Upper lobe of left lung (tissue), 6 donors: Measurements from ENCODE around the gene NUTM2D. TPM values are rescaled to one million over a fixed set of nuclear protein-coding genes. Genes with fewer than 3 reads are reported as not detected.
A peak's percentile ranks its signal among the peaks of the same experiment; 100 is the strongest.
"Not testable (repeated sequence)": the region's sequence is repeated elsewhere in the genome, so short reads cannot be mapped to it uniquely, and the experiment has no call there.

Source experiments
- ATAC-seq, 2 donors: fragments of 200-7000 bp; cut with Tn5 transposase; one replicate each; pipeline ENCODE4 v1.9.1; 2022; ENCODE audit warnings: mild to moderate bottlenecking in 2 of 2, moderate library complexity in 2 of 2; ENCODE audit not compliant: low FRiP score in 2 of 2
- DNase-seq, 2 donors: peaks; one replicate each; pipeline ENCODE4 v3.0.0-alpha.2; 2019 to 2020
- H3K27ac ChIP-seq, 4 donors: fragments of 200-600 bp; sonication (generic); one replicate each; pipeline ENCODE4 v1.5.1; 2016 to 2019
- H3K27me3 ChIP-seq, 4 donors: fragments of 200-600 bp; sonication (generic); one replicate each; pipeline ENCODE4 v1.5.1; 2017 to 2019
- H3K36me3 ChIP-seq, 4 donors: fragments of 200-600 bp; sonication (generic); one replicate each; pipeline ENCODE4 v1.5.1; 2016 to 2019
- H3K4me1 ChIP-seq, 4 donors: fragments of 200-600 bp; sonication (generic); one replicate each; pipeline ENCODE4 v1.5.1; 2018 to 2019
- H3K4me3 ChIP-seq, 4 donors: fragments of 200-600 bp; sonication (generic); one replicate each; pipeline ENCODE4 v1.5.1; 2017 to 2019; ENCODE audit warnings: mild to moderate bottlenecking in 2 of 4, moderate library complexity in 1 of 4
- H3K9me3 ChIP-seq, 4 donors: fragments of 200-600 bp; sonication (generic); one replicate each; pipeline ENCODE4 v1.5.1; 2018 to 2019
- WGBS, 2 donors: methylation state at CpG; one replicate each; pipeline ENCODE4 v1.1.5; 2017 to 2018; 5-methylcytosine and 5-hydroxymethylcytosine counted together
- total RNA-seq, 6 donors: library from RNA; depleted of rRNA in 4 of 6; stranded (reverse); fragments of >200 nt in 4 of 6; gene quantifications; one replicate each; pipeline versions ENCODE4 v1.1.0 to v1.2.1, GENCODE V29; 2016 to 2021
- donor health status: DM: no; HTN: no; CAD: no; lungs with moderate emphysema.
- donor health status: DM: no; HTN: yes; CAD: no; lungs with severe emphysema.

NUTM2D gene
- total RNA-seq = 10 to 100 TPM in 1 of 6 donors, 1 to 10 TPM in 5; 3.7 to 13.8 (median 5.0) TPM

- H3K36me3 ChIP-seq, H3K27me3 ChIP-seq, H3K4me1 ChIP-seq, H3K27ac ChIP-seq, H3K9me3 ChIP-seq, DNase-seq, ATAC-seq, H3K4me3 ChIP-seq: not testable (repeated sequence)
- WGBS, 2 donors = no CpG with 5 or more reads among the region's 3 CpGs
These were observed at the start of gene NUTM2D for GRCh38 chr10:87357444-87357843. NUTM2D (plus strand) TSS chr10:87357744; CDS start chr10:87358266, 522 bp downstream.

GRCh38 chr10:87308702-87309101 is 48.8 kb upstream of the NUTM2D start:
- not testable (repeated sequence) for H3K9me3 ChIP-seq, DNase-seq, H3K4me3 ChIP-seq, H3K27me3 ChIP-seq, H3K27ac ChIP-seq, H3K36me3 ChIP-seq, H3K4me1 ChIP-seq, ATAC-seq
- 67 to 86% methylated on average over 1 of the region's 1 CpG for WGBS, 2 donors

- H3K27me3 ChIP-seq, H3K9me3 ChIP-seq, H3K4me1 ChIP-seq, ATAC-seq, H3K27ac ChIP-seq, DNase-seq, H3K36me3 ChIP-seq, H3K4me3 ChIP-seq: not testable (repeated sequence)
These were observed 47.9 kb upstream of the NUTM2D start for GRCh38 chr10:87309657-87310056.

GRCh38 chr10:87311521-87311920 is 46.0 kb upstream of the NUTM2D start:
- not testable (repeated sequence) for H3K4me3 ChIP-seq, H3K9me3 ChIP-seq, DNase-seq, H3K27ac ChIP-seq, H3K27me3 ChIP-seq, H3K36me3 ChIP-seq, ATAC-seq, H3K4me1 ChIP-seq
- WGBS, 2 donors = 88 to 94% methylated on average over 1 of the region's 1 CpG

- H3K27ac ChIP-seq, H3K9me3 ChIP-seq, DNase-seq, H3K27me3 ChIP-seq, H3K4me1 ChIP-seq, H3K36me3 ChIP-seq, H3K4me3 ChIP-seq: not testable (repeated sequence)
- WGBS, 2 donors = 60 to 62% methylated on average over 3 of the region's 3 CpGs
- peak in 1 of 2 donors; percentile 23 for ATAC-seq
These were observed 43.7 kb upstream of the NUTM2D start for GRCh38 chr10:87313649-87314359.

- 20 to 52% methylated on average over 1 to 3 of the region's 4 CpGs for WGBS, 2 donors
- H3K4me3 ChIP-seq, H3K9me3 ChIP-seq, H3K27me3 ChIP-seq, H3K36me3 ChIP-seq, DNase-seq, H3K4me1 ChIP-seq, H3K27ac ChIP-seq, ATAC-seq: not testable (repeated sequence)
These were observed 43.1 kb upstream of the NUTM2D start for GRCh38 chr10:87314360-87314973.

- ATAC-seq, H3K36me3 ChIP-seq, DNase-seq, H3K27ac ChIP-seq, H3K4me3 ChIP-seq, H3K4me1 ChIP-seq, H3K27me3 ChIP-seq, H3K9me3 ChIP-seq: not testable (repeated sequence)
- WGBS, 2 donors = 75 to 83% methylated on average over 1 of the region's 1 CpG
These were observed 36.0 kb upstream of the NUTM2D start for GRCh38 chr10:87321505-87321904.

- not testable (repeated sequence) for DNase-seq, H3K9me3 ChIP-seq, H3K27ac ChIP-seq, H3K27me3 ChIP-seq, ATAC-seq, H3K4me3 ChIP-seq, H3K4me1 ChIP-seq
- WGBS, 2 donors = 89 to 100% methylated on average over 4 to 5 of the region's 5 CpGs
- peaks cover 0 to 11% (median 0%) of the 10 kb centered on the region in 4 donors for H3K36me3 ChIP-seq
These were observed 33.0 kb upstream of the NUTM2D start for GRCh38 chr10:87324559-87324958.

- peaks cover 0 to 11% (median 0%) of the 10 kb centered on the region in 4 donors for H3K36me3 ChIP-seq
- not testable (repeated sequence) for H3K27me3 ChIP-seq
- 96 to 100% methylated on average over 1 of the region's 1 CpG for WGBS, 2 donors
These were observed 29.6 kb upstream of the NUTM2D start for GRCh38 chr10:87327958-87328357.

GRCh38 chr10:87329131-87329530 is 28.4 kb upstream of the NUTM2D start:
- H3K36me3 ChIP-seq = peaks cover 0 to 13% (median 0%) of the 10 kb centered on the region in 4 donors
- DNase-seq, H3K9me3 ChIP-seq, H3K4me3 ChIP-seq, H3K4me1 ChIP-seq, H3K27me3 ChIP-seq, ATAC-seq, H3K27ac ChIP-seq: not testable (repeated sequence)
- WGBS, 2 donors = 58 to 64% methylated on average over 2 of the region's 2 CpGs

More at GRCh38 chr10:87327958-87328357, 29.6 kb upstream of the NUTM2D start:
- DNase-seq, H3K9me3 ChIP-seq, ATAC-seq, H3K4me3 ChIP-seq, H3K4me1 ChIP-seq, H3K27ac ChIP-seq: not testable (repeated sequence)

GRCh38 chr10:87332687-87333086 is 24.9 kb upstream of the NUTM2D start:
- not testable (repeated sequence) for H3K4me1 ChIP-seq, H3K27ac ChIP-seq, H3K4me3 ChIP-seq, ATAC-seq, H3K27me3 ChIP-seq, H3K9me3 ChIP-seq, DNase-seq
- 92 to 96% methylated on average over 1 of the region's 1 CpG for WGBS, 2 donors
- peaks cover 0 to 16% (median 0%) of the 10 kb centered on the region in 4 donors for H3K36me3 ChIP-seq

GRCh38 chr10:87340411-87340810 is 17.1 kb upstream of the NUTM2D start:
- ATAC-seq, H3K36me3 ChIP-seq: not testable (repeated sequence)
- 73% methylated on average over 3 of the region's 3 CpGs for WGBS, 2 donors

GRCh38 chr10:87341546-87342142 is 15.9 kb upstream of the NUTM2D start:
- H3K27ac ChIP-seq = peak overlapping the region; percentile 87 to 91 (median 90)
- peak; percentile 1 to 49 for ATAC-seq
- peaks cover 3 to 15% (median 6%) of the 10 kb centered on the region in 4 donors for H3K4me1 ChIP-seq
- H3K27me3 ChIP-seq, H3K36me3 ChIP-seq, H3K9me3 ChIP-seq, DNase-seq: not testable (repeated sequence)
- peak overlapping the region; percentile 51 to 62 (median 58) for H3K4me3 ChIP-seq
- WGBS, 2 donors = 0% methylated on average over 9 to 15 of the region's 54 CpGs

More at GRCh38 chr10:87340411-87340810, 17.1 kb upstream of the NUTM2D start:
- H3K9me3 ChIP-seq, H3K27ac ChIP-seq, DNase-seq, H3K27me3 ChIP-seq: not testable (repeated sequence)
- Histone ChIP-seq H3K4me1 (peaks cover 3 to 15% (median 6%) of the 10 kb centered on the region in 4 donors), H3K4me3 (peak overlapping the region in 1 of 4 donors; percentile 10)
